CD4-positive, alpha-beta T cell (primary cell): ENCODE measurements around the gene DNAJB2. TPM values are rescaled to one million over a fixed set of nuclear protein-coding genes. Genes with fewer than 3 reads are reported as not detected.

Source experiments
- ATAC-seq: fragments of 200-7000 bp; cut with Tn5 transposase; one replicate; pipeline ENCODE4 v1.10.0; 2022; ENCODE audit warnings: mild to moderate bottlenecking; ENCODE audit not compliant: poor library complexity
- CTCF ChIA-PET: fragments of 350-600 bp; sonication (Branson Sonifier 250); formaldehyde crosslinking; loops from one replicate; lab custom pipeline; 2021; ENCODE audit warnings: antibody characterized with exemption, inconsistent platforms; lab: Charles Lee
- POLR2A ChIA-PET: fragments of 350-600 bp; sonication (Branson Sonifier 250); formaldehyde crosslinking; loops from one replicate; lab custom pipeline; 2021; ENCODE audit warnings: antibody characterized with exemption, inconsistent platforms; lab: Charles Lee
- DNase-seq, 14 experiments: peaks; one replicate each; pipeline ENCODE4 v3.0.0-alpha.2; 2013 to 2020; ENCODE audit warnings: mixed read lengths in 2 of 14
- H3K27ac ChIP-seq, 2 donors: one replicate each; pipeline versions ENCODE4 v1.5.1 to v1.7.0; 2013; ENCODE audit warnings: low read length in 2 of 2, low read depth in 1 of 2, mild to moderate bottlenecking in 1 of 2
- H3K27me3 ChIP-seq, 2 experiments: 1 replicate in 1 of 2; 2 replicates in 1 of 2; pipeline versions ENCODE4 v1.6.1 to v1.7.0; 2013; ENCODE audit warnings: low read length in 2 of 2, control low read depth in 1 of 2, mild to moderate bottlenecking in 1 of 2, moderate library complexity in 1 of 2; ENCODE audit not compliant: insufficient read depth in 2 of 2, control insufficient read depth in 1 of 2
- H3K36me3 ChIP-seq: one replicate; pipeline ENCODE4 v1.6.1; 2013; ENCODE audit warnings: low read length, control low read depth; ENCODE audit not compliant: insufficient read depth
- H3K4me1 ChIP-seq: one replicate; pipeline ENCODE4 v1.6.1; 2013; ENCODE audit warnings: low read length, control low read depth; ENCODE audit not compliant: insufficient read depth
- H3K4me3 ChIP-seq: one replicate; pipeline ENCODE4 v1.5.1; 2013; ENCODE audit warnings: mild to moderate bottlenecking, low read length, moderate library complexity
- H3K9me3 ChIP-seq, 2 experiments: 1 replicate in 1 of 2; 2 replicates in 1 of 2; pipeline versions ENCODE4 v1.6.1 to v1.7.0; 2013; ENCODE audit warnings: low read length in 2 of 2, mild to moderate bottlenecking in 2 of 2, control low read depth in 1 of 2, moderate library complexity in 1 of 2; ENCODE audit not compliant: control insufficient read depth in 1 of 2, insufficient read depth in 1 of 2
- H3K27ac Mint-ChIP-seq: one replicate; pipeline ENCODE4 v1.8.0; 2020; ENCODE audit warnings: mixed read lengths
- H3K27me3 Mint-ChIP-seq: one replicate; pipeline ENCODE4 v1.8.0; 2021; ENCODE audit warnings: mixed read lengths
- H3K36me3 Mint-ChIP-seq: one replicate; pipeline ENCODE4 v1.8.0; 2021; ENCODE audit warnings: low read depth, mixed read lengths
- H3K4me1 Mint-ChIP-seq: one replicate; pipeline ENCODE4 v1.8.0; 2021; ENCODE audit warnings: low read depth, mixed read lengths
- H3K4me3 Mint-ChIP-seq: one replicate; pipeline ENCODE4 v1.8.0; 2020; ENCODE audit warnings: mild to moderate bottlenecking, mixed read lengths
- H3K9me3 Mint-ChIP-seq: one replicate; pipeline ENCODE4 v1.8.0; 2020; ENCODE audit warnings: mixed read lengths
- CTCF ChIP-seq: fragments of 200-600 bp; IDR thresholded peaks from one replicate; pipeline ENCODE4 v1.8.0; 2022; ENCODE audit warnings: antibody characterized with exemption, mild to moderate bottlenecking
- intact Hi-C, 2 experiments: fragments of 100-400 bp; cut with DNase I in 1 of 2; cut with micrococcal nuclease in 1 of 2; formaldehyde crosslinking; loops; one replicate each; pipeline versions ENCODE4 v1.15.1 to v1.9.0; 2023 to 2025; cut with DNase I, micrococcal nuclease
- total RNA-seq, 174 experiments: library from RNA in 2 of 174; stranded (reverse) in 2 of 174; gene quantifications; one replicate each; pipeline ENCODE4 v1.2.3 and lab custom pipeline; 2021 to 2026

The DNAJB2 gene
- total RNA-seq, 2 experiments from 2014 or later = 151 to 161 TPM

GRCh38 chr2:219249203-219249980 is 29.8 kb upstream of the DNAJB2 start:
- Mint-ChIP-seq H3K36me3 (peaks cover 69% of the 10 kb centered on the region), H3K4me3 (peak overlapping the region; percentile 88), H3K4me1 (peaks cover 79% of the 10 kb centered on the region), H3K9me3 (no peaks in the 10 kb centered on the region), H3K27me3 (no peaks in the 10 kb centered on the region), H3K27ac (peak overlapping the region; percentile 96)
- DNase-seq (peak in 13 of 14 experiments; percentile 34 to 85 (median 66)), ATAC-seq (peak; percentile 7)
- Histone ChIP-seq H3K36me3 (peaks cover 44% of the 10 kb centered on the region), H3K27me3 (no peaks in the 10 kb centered on the region), H3K9me3 (no peaks in the 10 kb centered on the region), H3K4me3 (peak overlapping the region; percentile 52), H3K27ac (peak overlapping the region; percentile 61 to 98), H3K4me1 (peaks cover 83% of the 10 kb centered on the region)
- POLR2A ChIA-PET = interaction anchor here (0.6 to 10.1 kb wide), 20 partner anchors 11 to 249 kb away, joined by 3 to 202 read pairs (median 5); partner anchors contain the start of genes ABCB6, ANKZF1, ATG9A and CNPPD1
- CTCF ChIA-PET = interaction anchor here (1.0 to 3.8 kb wide), 8 partner anchors 19 to 373 kb away, joined by 3 to 30 read pairs (median 5); partner anchors contain the start of genes ANKZF1, ATG9A, DNAJB2 and NHEJ1
- intact Hi-C loops = loop anchor here in 1 of 2 experiments (1.0 to 5.0 kb wide), 2 partner anchors 20 to 72 kb away; partner anchors contain the start of genes ANKZF1, ATG9A, CNPPD1 and RETREG2
- TF ChIP-seq CTCF = no peak

- Mint-ChIP-seq H3K4me1 (peaks cover 78% of the 10 kb centered on the region), H3K27ac (peak overlapping the region; percentile 96), H3K36me3 (peaks cover 75% of the 10 kb centered on the region), H3K9me3 (no peaks in the 10 kb centered on the region), H3K27me3 (no peaks in the 10 kb centered on the region), H3K4me3 (peak overlapping the region; percentile 88)
- CTCF ChIA-PET = interaction anchor here (1.1 to 3.8 kb wide), 6 partner anchors 27 to 374 kb away, joined by 3 to 30 read pairs (median 6); partner anchors contain the start of gene DNAJB2
- Histone ChIP-seq H3K27me3 (no peaks in the 10 kb centered on the region), H3K4me3 (peak overlapping the region; percentile 52), H3K9me3 (no peaks in the 10 kb centered on the region), H3K4me1 (peaks cover 83% of the 10 kb centered on the region), H3K36me3 (peaks cover 44% of the 10 kb centered on the region), H3K27ac (peak overlapping the region; percentile 46 to 61)
- intact Hi-C loops = loop anchor here (5.0 to 10.0 kb wide), 2 partner anchors 33 to 685 kb away; partner anchors contain the start of genes ABCB6 (in 2 of the 2), CNOT9 (in 1 of the 2) and USP37 (in 1 of the 2)
- TF ChIP-seq CTCF = no peak
- DNase-seq (peak in 1 of 14 experiments; percentile 22), ATAC-seq (no peak)
- POLR2A ChIA-PET = interaction anchor here (0.6 to 10.1 kb wide), 17 partner anchors 11 to 248 kb away, joined by 3 to 202 read pairs (median 5); partner anchors contain the start of genes ABCB6, ANKZF1, ATG9A and CNPPD1
These were observed 29.0 kb upstream of the DNAJB2 start for GRCh38 chr2:219250049-219250781.

- CTCF ChIA-PET = interaction anchor here (0.6 to 8.4 kb wide), 8 partner anchors 21 to 92 kb away, joined by 3 to 97 read pairs (median 6); partner anchors contain the start of genes ANKZF1, ATG9A, DNAJB2 and NHEJ1
- Histone ChIP-seq H3K4me3 (peak overlapping the region; percentile 88), H3K27ac (peak overlapping the region; percentile 71 to 87), H3K9me3 (no peaks in the 10 kb centered on the region), H3K4me1 (peaks cover 72% of the 10 kb centered on the region), H3K27me3 (no peaks in the 10 kb centered on the region), H3K36me3 (peaks cover 44% of the 10 kb centered on the region)
- DNase-seq (no peak), ATAC-seq (no peak)
- no peak for TF ChIP-seq CTCF
- Mint-ChIP-seq H3K27ac (peak overlapping the region; percentile 96), H3K9me3 (no peaks in the 10 kb centered on the region), H3K4me3 (peak overlapping the region; percentile 88), H3K27me3 (no peaks in the 10 kb centered on the region), H3K4me1 (peaks cover 72% of the 10 kb centered on the region), H3K36me3 (peaks cover 68% of the 10 kb centered on the region)
- POLR2A ChIA-PET = interaction anchor here (1.5 to 10.1 kb wide), 7 partner anchors 23 to 136 kb away, joined by 7 to 202 read pairs (median 48); partner anchors contain the start of genes ABCB6, ANKZF1, ATG9A and CNPPD1
- intact Hi-C loops = loop anchor here (2.0 to 10.0 kb wide), 3 partner anchors 34 to 687 kb away; partner anchors contain the start of genes ABCB6 (in 2 of the 2), CNOT9 (in 1 of the 2) and USP37 (in 1 of the 2)
These were observed 27.5 kb upstream of the DNAJB2 start for GRCh38 chr2:219251656-219252055.
